ENCODE measurements around the gene DLG2. TPM values are rescaled to one million over a fixed set of nuclear protein-coding genes. Genes with fewer than 3 reads are reported as not detected.

Gene DLG2
- total and polyA plus RNA-seq, 2 of the 8 experiments (the other 6 are each of a cell fraction or from before 2014, with no cell fraction given), result 1.7 to 14.3 TPM

DNA sequence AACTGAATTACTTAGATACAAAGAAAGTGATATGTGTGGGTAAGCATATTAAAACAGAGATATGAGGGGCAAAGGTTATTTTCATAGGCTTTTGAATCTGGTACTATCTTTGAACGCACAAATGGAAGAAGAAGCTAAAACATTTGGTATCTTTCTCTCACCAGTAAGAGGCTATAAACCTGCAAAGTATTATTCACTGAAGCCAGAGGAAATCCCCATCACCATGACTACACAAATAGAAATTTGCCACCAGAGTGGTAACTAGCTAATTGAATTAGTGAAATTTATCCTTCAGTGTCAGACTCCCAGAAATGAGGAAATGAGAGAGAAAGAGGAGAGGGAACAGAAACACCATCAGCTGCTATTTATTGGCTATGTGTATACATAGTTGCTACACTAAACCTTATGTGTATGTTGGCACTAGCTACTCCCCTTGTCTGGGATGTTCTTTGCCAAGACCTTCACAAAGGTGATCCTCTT, 503.4 kb downstream of the DLG2 start (continued):
- TF ChIP-seq, protein P1, sequence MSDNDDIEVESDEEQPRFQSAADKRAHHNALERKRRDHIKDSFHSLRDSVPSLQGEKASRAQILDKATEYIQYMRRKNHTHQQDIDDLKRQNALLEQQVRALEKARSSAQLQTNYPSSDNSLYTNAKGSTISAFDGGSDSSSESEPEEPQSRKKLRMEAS (IDR thresholded peaks at IDR 0.05), result no peak
- no peak for TF ChIP-seq SP1 (IDR thresholded peaks at IDR 0.05; ENCODE audit: low read depth, low read length)
- no peak for TF ChIP-seq SUZ12 (IDR thresholded peaks at IDR 0.05; ENCODE audit: low read length)
- no peak for TF ChIP-seq FOSL1 (IDR thresholded peaks at IDR 0.05; ENCODE audit: insufficient read depth, low read depth, low read length)
- TF ChIP-seq RNF2 (IDR thresholded peaks at IDR 0.05; ENCODE audit: borderline replicate concordance, low read depth, low read length, missing control alignments, poor library complexity, severe bottlenecking), result no peak
- TF ChIP-seq EZH2 (IDR thresholded peaks at IDR 0.05; ENCODE audit: low read depth, low read length, severe bottlenecking), result no peak
- TF ChIP-seq RFX5 (IDR thresholded peaks at IDR 0.05; ENCODE audit: borderline replicate concordance, low read depth, low read length), result no peak
- no peak for TF ChIP-seq CEBPB (IDR thresholded peaks at IDR 0.05; ENCODE audit: low read depth, low read length)
- TF ChIP-seq KDM5A (IDR thresholded peaks at IDR 0.05; ENCODE audit: low read length), result no peak
